ENCODE data around the gene RASSF4. TPM values are rescaled to one million over a fixed set of nuclear protein-coding genes. Genes with fewer than 3 reads are reported as not detected.
A peak's percentile ranks its signal among the peaks of the same experiment; 100 is the strongest.
"Not testable (repeated sequence)": the region's sequence is repeated elsewhere in the genome, so short reads cannot be mapped to it uniquely, and the experiment has no call there.

The RASSF4 gene
- total RNA-seq, 2 donors from 2014 or later, result 1.7 to 4.4 TPM

- no peak for ATAC-seq (replicated peaks)
- Mint-ChIP-seq H3K9me3 (peaks cover 7% of the 10 kb centered on the region), H3K36me3 (ENCODE audit: low read depth) (peaks cover 7% of the 10 kb centered on the region), H3K27me3 (no peaks in the 10 kb centered on the region), H3K4me3 (no peak overlapping the region), H3K27ac (no peak overlapping the region), H3K4me1 (peaks cover 11% of the 10 kb centered on the region)
These were observed 37.6 kb downstream of the RASSF4 start for GRCh38 chr10:44997105-44997748.

GRCh38 chr10:44998146-44998631 lies 38.6 kb downstream of the RASSF4 start:
- peaks cover 17% of the 10 kb centered on the region for H3K36me3 Mint-ChIP-seq (ENCODE audit: low read depth)
- no peaks in the 10 kb centered on the region for H3K27me3 Mint-ChIP-seq
- H3K27ac Mint-ChIP-seq, result no peak overlapping the region
- H3K4me3 Mint-ChIP-seq, result no peak overlapping the region
- peaks cover 15% of the 10 kb centered on the region for H3K4me1 Mint-ChIP-seq
- ATAC-seq (replicated peaks), result no peak
- peaks cover 7% of the 10 kb centered on the region for H3K9me3 Mint-ChIP-seq

- Mint-ChIP-seq H3K9me3 (peaks cover 7% of the 10 kb centered on the region), H3K27me3 (no peaks in the 10 kb centered on the region), H3K4me1 (peaks cover 18% of the 10 kb centered on the region), H3K27ac (peak overlapping the region; percentile 92), H3K36me3 (ENCODE audit: low read depth) (peaks cover 38% of the 10 kb centered on the region), H3K4me3 (peak overlapping the region; percentile 89)
- ATAC-seq (replicated peaks), result no peak
These were observed 40.6 kb downstream of the RASSF4 start for GRCh38 chr10:45000138-45000751.

DNA sequence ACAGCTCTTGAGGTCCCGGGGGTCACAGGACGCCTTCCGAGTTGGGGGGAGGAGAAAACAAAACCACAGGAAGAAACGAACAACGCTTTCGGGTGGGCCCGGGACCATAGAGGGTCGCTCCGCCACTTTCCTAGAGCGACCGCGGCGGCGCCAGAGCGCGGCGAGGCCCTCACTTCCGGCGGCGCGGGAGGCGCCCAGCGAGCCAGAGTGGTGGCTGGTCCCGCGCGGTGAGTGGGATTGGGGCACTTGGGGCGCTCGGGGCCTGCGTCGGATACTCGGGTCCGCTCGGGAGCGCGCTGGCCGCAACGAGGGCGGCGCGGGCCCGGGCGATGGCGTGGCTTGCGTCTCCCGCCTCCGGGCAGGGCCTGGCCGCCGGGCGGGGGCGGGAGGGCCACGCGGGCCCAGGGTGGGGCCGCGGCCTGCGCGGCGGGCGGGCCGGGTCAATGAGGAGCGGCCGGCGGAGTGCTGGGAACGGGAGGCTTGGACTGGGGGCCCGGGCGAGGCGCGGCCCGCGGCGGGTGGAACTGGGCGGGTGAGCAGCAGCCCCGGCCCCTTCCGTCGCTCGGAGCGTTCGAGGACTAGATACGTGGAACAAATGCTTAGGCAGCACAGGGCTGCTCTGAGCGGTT lies 41.3 kb downstream of the RASSF4 start, which contains the start of gene ZNF22:
Gene ZNF22, plus strand, starts transcription at position 172 of the 629 bp plus-strand sequence. CDS start 2,446 bp downstream, outside the sequence.
- peaks cover 14% of the 10 kb centered on the region for H3K4me1 Mint-ChIP-seq
- H3K27me3 Mint-ChIP-seq, result no peaks in the 10 kb centered on the region
- peak within 1 kb of the TSS; percentile 89 for H3K4me3 Mint-ChIP-seq
- H3K27ac Mint-ChIP-seq, result peak within 1 kb of the TSS; percentile 92
- peak; percentile 76 for ATAC-seq (replicated peaks)
- peaks cover 7% of the 10 kb centered on the region for H3K9me3 Mint-ChIP-seq
- peaks cover 39% of the 10 kb centered on the region for H3K36me3 Mint-ChIP-seq (ENCODE audit: low read depth)

DNA sequence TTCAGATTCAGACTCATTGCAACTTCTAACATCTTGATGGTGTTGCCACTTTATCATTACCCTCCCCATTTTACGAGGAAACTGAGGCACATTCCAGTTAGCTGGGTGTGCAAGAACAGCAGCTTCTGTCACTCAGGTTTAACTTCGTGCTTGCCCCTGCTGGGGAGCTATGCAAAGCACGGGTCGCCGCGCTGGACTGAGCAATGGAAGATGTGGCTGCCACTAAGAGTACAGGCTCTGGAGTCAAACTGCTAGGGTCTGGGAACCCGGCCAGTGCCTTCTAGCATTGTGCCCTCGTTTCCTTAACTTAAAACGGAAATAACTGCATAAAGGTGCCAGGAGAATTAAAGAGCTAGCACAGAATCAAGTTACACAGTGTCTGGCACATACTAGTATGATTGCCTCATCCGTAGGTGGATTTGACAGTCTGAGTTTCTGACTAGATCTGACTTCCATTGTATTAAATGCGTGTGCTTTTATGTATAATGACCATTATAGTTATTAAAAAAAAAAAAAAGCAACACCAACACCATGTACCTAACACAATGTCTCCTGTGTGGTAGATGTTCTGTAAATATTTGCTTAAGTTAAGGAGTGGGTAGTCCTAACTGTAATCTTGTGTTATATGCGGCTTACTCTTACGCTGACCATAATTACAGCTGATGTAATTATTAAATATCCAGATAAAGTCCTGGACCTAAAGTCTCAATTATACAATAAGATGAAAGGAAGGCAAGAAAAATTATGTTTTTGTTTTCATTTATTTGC lies 42.0 kb downstream of the RASSF4 start:
- H3K27ac Mint-ChIP-seq, result peak overlapping the region; percentile 85
- ATAC-seq (replicated peaks), result peak; percentile 81
- H3K27me3 Mint-ChIP-seq, result no peaks in the 10 kb centered on the region
- peaks cover 39% of the 10 kb centered on the region for H3K36me3 Mint-ChIP-seq (ENCODE audit: low read depth)
- peaks cover 14% of the 10 kb centered on the region for H3K4me1 Mint-ChIP-seq
- peaks cover 7% of the 10 kb centered on the region for H3K9me3 Mint-ChIP-seq
- peak overlapping the region; percentile 89 for H3K4me3 Mint-ChIP-seq

DNA sequence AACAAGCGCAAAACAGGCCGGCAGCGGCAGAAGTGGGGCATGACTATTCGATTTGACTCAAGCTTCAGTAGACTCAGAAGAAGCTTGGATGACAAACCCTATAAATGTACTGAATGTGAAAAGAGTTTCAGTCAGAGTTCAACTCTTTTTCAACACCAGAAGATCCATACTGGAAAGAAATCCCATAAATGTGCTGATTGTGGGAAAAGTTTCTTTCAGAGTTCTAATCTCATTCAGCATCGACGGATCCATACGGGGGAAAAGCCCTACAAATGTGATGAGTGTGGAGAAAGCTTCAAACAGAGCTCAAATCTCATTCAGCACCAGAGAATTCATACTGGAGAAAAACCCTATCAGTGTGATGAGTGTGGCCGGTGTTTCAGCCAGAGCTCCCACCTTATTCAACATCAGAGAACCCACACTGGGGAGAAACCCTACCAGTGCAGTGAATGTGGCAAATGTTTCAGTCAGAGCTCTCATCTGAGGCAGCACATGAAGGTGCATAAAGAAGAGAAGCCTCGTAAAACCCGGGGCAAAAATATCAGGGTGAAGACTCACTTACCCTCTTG lies 43.9 kb downstream of the RASSF4 start:
- no peak for ATAC-seq (replicated peaks)
- Mint-ChIP-seq H3K27ac (no peak overlapping the region), H3K9me3 (peaks cover 7% of the 10 kb centered on the region), H3K4me3 (peak overlapping the region; percentile 89), H3K27me3 (no peaks in the 10 kb centered on the region), H3K4me1 (peaks cover 14% of the 10 kb centered on the region), H3K36me3 (ENCODE audit: low read depth) (peaks cover 39% of the 10 kb centered on the region)

DNA sequence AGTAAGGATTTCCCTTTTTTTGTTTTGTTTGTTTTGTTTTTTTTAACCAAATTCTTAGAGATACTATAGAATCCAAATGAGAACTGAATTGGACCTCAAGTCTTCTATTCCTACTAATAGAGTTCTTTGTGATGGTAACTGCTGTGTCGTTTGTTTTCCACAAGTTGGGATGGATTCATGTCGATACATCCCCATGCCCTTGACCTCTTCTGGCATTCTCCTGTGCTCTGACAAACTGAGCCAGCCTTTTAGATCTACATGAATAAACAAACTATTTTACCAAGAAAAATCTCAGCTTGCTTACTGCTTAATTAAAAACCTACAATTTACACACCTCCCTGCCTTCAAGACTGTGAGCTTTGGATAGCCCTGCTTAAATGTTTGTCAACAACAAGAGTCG lies 45.1 kb downstream of the RASSF4 start:
- Mint-ChIP-seq H3K27me3 (no peaks in the 10 kb centered on the region), H3K27ac (no peak overlapping the region), H3K9me3 (peaks cover 6% of the 10 kb centered on the region), H3K36me3 (ENCODE audit: low read depth) (peaks cover 38% of the 10 kb centered on the region), H3K4me3 (no peak overlapping the region), H3K4me1 (peaks cover 13% of the 10 kb centered on the region)
- no peak for ATAC-seq (replicated peaks)

DNA sequence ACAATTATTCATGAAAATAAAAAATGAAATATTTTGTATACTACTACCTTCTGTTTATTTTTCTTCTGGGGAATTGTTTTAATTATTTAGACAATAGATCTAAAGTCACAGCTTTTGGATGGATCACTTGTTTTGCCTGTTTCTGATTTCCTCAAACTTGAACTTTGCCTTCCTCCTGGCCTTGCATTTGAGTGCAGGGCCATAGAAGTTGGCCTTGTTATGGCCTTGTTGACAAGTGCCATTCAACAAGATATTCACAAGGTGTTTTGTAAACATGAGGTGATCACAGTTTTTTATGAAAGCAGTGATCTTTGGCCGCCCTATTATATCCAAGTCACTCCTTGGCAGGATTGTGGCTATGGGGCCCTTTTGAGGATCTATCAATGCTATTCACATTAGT lies 45.7 kb downstream of the RASSF4 start:
- Mint-ChIP-seq H3K27me3 (no peaks in the 10 kb centered on the region), H3K9me3 (no peaks in the 10 kb centered on the region), H3K4me3 (no peak overlapping the region), H3K4me1 (peaks cover 7% of the 10 kb centered on the region), H3K27ac (no peak overlapping the region), H3K36me3 (ENCODE audit: low read depth) (peaks cover 32% of the 10 kb centered on the region)
- ATAC-seq (replicated peaks), result no peak

GRCh38 chr10:45006276-45007030 lies 46.9 kb downstream of the RASSF4 start:
- Mint-ChIP-seq H3K4me1 (peaks cover 7% of the 10 kb centered on the region), H3K27me3 (no peaks in the 10 kb centered on the region), H3K9me3 (no peaks in the 10 kb centered on the region), H3K4me3 (no peak overlapping the region), H3K36me3 (ENCODE audit: low read depth) (peaks cover 32% of the 10 kb centered on the region), H3K27ac (no peak overlapping the region)
- ATAC-seq (replicated peaks), result no peak

GRCh38 chr10:45008524-45009161 lies 49.0 kb downstream of the RASSF4 start:
- Mint-ChIP-seq H3K9me3 (no peaks in the 10 kb centered on the region), H3K36me3 (ENCODE audit: low read depth) (peaks cover 17% of the 10 kb centered on the region), H3K27ac (no peak overlapping the region), H3K27me3 (no peaks in the 10 kb centered on the region), H3K4me1 (peaks cover 4% of the 10 kb centered on the region), H3K4me3 (no peak overlapping the region)
- peak; percentile 72 for ATAC-seq (replicated peaks)

DNA sequence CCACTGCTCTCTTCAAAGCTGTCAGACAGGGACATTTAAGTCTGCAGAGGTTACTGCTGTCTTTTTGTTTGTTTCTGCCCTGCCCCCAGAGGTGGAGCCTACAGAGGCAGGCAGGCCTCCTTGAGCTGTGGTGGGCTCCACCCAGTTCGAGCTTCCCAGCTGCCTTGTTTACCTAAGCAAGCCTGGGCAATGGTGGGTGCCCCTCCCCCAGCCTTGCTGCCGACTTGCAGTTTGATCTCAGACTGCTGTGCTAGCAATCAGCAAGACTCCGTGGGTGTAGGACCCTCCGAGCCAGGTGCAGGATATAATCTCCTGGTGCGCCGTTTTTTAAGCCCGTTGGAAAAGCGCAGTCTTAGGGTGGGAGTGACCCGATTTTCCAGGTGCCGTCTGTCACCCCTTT lies 55.0 kb downstream of the RASSF4 start:
- H3K4me3 Mint-ChIP-seq; ATAC-seq (replicated peaks); H3K27ac Mint-ChIP-seq; H3K9me3 Mint-ChIP-seq; H3K4me1 Mint-ChIP-seq; H3K27me3 Mint-ChIP-seq; H3K36me3 Mint-ChIP-seq (ENCODE audit: low read depth): not testable (repeated sequence)

DNA sequence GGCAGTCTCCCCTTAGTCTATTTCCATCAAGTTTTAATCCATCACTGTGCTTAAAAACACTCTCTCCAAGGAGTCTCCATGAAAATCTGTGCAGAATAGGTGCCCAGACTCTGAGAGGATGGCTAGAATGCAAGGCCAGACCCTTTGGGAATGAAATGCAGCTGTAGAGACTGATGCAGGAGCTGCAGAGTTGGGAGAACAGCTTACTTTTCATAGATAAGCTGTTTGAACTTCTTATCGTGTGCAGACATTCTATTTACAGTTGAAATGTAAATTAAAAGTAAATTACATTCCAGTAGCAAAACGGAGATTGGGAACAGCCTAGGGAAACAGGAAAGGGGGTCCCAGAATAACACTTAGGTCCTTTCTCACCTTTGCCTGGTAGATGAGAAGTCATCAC lies 56.0 kb downstream of the RASSF4 start:
- Mint-ChIP-seq H3K4me1 (no peaks in the 10 kb centered on the region), H3K27ac (no peak overlapping the region), H3K9me3 (no peaks in the 10 kb centered on the region), H3K4me3 (no peak overlapping the region), H3K27me3 (peaks cover 2% of the 10 kb centered on the region), H3K36me3 (ENCODE audit: low read depth) (no peaks in the 10 kb centered on the region)
- no peak for ATAC-seq (replicated peaks)

DNA sequence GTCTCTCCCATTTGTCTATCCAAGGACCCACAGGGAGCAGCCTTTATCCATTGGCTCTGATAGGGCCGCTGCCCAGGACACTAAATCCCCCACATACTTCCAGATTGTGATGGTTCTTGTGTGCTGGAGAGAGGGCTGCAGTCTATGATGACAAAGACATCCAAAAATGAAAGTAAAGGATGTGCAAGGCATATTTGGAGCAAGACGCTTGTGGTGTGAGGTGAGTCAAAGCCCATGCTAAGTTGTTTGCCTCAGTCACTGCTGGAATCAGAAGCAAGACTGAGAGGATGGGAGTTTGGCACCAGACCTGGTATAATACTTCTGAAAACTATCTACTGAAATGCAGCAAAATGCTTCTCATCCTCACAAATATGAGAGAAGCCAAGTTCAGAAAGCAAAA lies 63.8 kb downstream of the RASSF4 start:
- Mint-ChIP-seq H3K27me3 (peaks cover 2% of the 10 kb centered on the region), H3K9me3 (peaks cover 8% of the 10 kb centered on the region), H3K4me1 (no peaks in the 10 kb centered on the region), H3K4me3 (no peak overlapping the region), H3K27ac (no peak overlapping the region), H3K36me3 (ENCODE audit: low read depth) (no peaks in the 10 kb centered on the region)
- no peak for ATAC-seq (replicated peaks)

All from activated T-helper 17 cell treated with anti-CD3 and anti-CD28 coated beads, Interleukin-2, amount 50 U/mL, for 72 hours (primary cell).